H9 (cell line): ENCODE measurements around the gene MOB3A. TPM values are rescaled to one million over a fixed set of nuclear protein-coding genes. Genes with fewer than 3 reads are reported as not detected.

Experiments
- DNase-seq: peaks from one replicate; pipeline ENCODE4 v3.0.0-alpha.2; 2017
- H2AFZ ChIP-seq: one replicate; pipeline ENCODE4 v1.6.1; 2013; ENCODE audit warnings: mild to moderate bottlenecking, low read length, control low read depth, moderate library complexity
- H2AK5ac ChIP-seq: 2 replicates; pipeline ENCODE4 v1.6.1; 2013; ENCODE audit warnings: low read length, control low read depth, mixed read lengths; ENCODE audit not compliant: insufficient read length
- H2BK120ac ChIP-seq: one replicate; pipeline ENCODE4 v1.6.1; 2013; ENCODE audit warnings: low read depth, mild to moderate bottlenecking, low read length, control low read depth, inconsistent platforms; ENCODE audit not compliant: poor library complexity, severe bottlenecking
- H2BK12ac ChIP-seq: 2 replicates; pipeline ENCODE4 v1.6.1; 2013; ENCODE audit warnings: low read length, control low read depth, mixed read lengths, low read depth; ENCODE audit not compliant: insufficient read length
- H2BK15ac ChIP-seq: 2 replicates; pipeline ENCODE4 v1.6.1; 2013; ENCODE audit warnings: low read depth, low read length, control low read depth
- H2BK20ac ChIP-seq: one replicate; pipeline ENCODE4 v1.6.1; 2013; ENCODE audit warnings: low read depth, mild to moderate bottlenecking, low read length, control low read depth, inconsistent platforms; ENCODE audit not compliant: poor library complexity, severe bottlenecking
- H2BK5ac ChIP-seq: 2 replicates; pipeline ENCODE4 v1.6.1; 2013; ENCODE audit warnings: low read length, control low read depth, mixed read lengths; ENCODE audit not compliant: insufficient read length
- H3K14ac ChIP-seq: 2 replicates; pipeline ENCODE4 v1.6.1; 2013; ENCODE audit warnings: low read length, control low read depth; ENCODE audit not compliant: insufficient read depth
- H3K18ac ChIP-seq: 2 replicates; pipeline ENCODE4 v1.6.1; 2013; ENCODE audit warnings: low read depth, mild to moderate bottlenecking, mixed read lengths, low read length, control low read depth; ENCODE audit not compliant: insufficient read length
- H3K23ac ChIP-seq: 2 replicates; pipeline ENCODE4 v1.6.1; 2013; ENCODE audit warnings: low read length, control low read depth, mixed read lengths, low read depth; ENCODE audit not compliant: insufficient read length
- H3K23me2 ChIP-seq: 2 replicates; pipeline ENCODE4 v1.6.1; 2013; ENCODE audit warnings: low read depth, mild to moderate bottlenecking, mixed read lengths, low read length, control low read depth; ENCODE audit not compliant: insufficient read length, poor library complexity, severe bottlenecking
- H3K27ac ChIP-seq: 2 replicates; pipeline ENCODE4 v1.5.1; 2013; ENCODE audit warnings: low read length, control low read depth, mixed read lengths, low read depth; ENCODE audit not compliant: insufficient read length
- H3K27me3 ChIP-seq: 2 replicates; pipeline ENCODE4 v1.6.1; 2013; ENCODE audit warnings: low read length, control low read depth, inconsistent platforms; ENCODE audit not compliant: insufficient read depth
- H3K4ac ChIP-seq: 2 replicates; pipeline ENCODE4 v1.6.1; 2013; ENCODE audit warnings: low read depth, mild to moderate bottlenecking, control low read depth, inconsistent platforms, low read length, moderate library complexity
- H3K4me1 ChIP-seq: 2 replicates; pipeline ENCODE4 v1.6.1; 2013; ENCODE audit warnings: low read length, control low read depth, inconsistent platforms; ENCODE audit not compliant: insufficient read depth
- H3K4me2 ChIP-seq: 2 replicates; pipeline ENCODE4 v1.6.1; 2013; ENCODE audit warnings: low read length, control low read depth, mixed read lengths; ENCODE audit not compliant: insufficient read length, insufficient read depth
- H3K56ac ChIP-seq: 2 replicates; pipeline ENCODE4 v1.6.1; 2013; ENCODE audit warnings: low read depth, mild to moderate bottlenecking, mixed read lengths, low read length, control low read depth; ENCODE audit not compliant: insufficient read length
- H3K79me1 ChIP-seq: 2 replicates; pipeline ENCODE4 v1.6.1; 2013; ENCODE audit warnings: low read depth, mild to moderate bottlenecking, moderate library complexity, low read length, control low read depth, inconsistent platforms; ENCODE audit not compliant: insufficient read depth, poor library complexity, severe bottlenecking
- H3K79me2 ChIP-seq: 2 replicates; pipeline ENCODE4 v1.6.1; 2013; ENCODE audit warnings: low read length, control low read depth, inconsistent platforms; ENCODE audit not compliant: insufficient read depth
- H3K9ac ChIP-seq: 2 replicates; pipeline ENCODE4 v1.6.1; 2013; ENCODE audit warnings: low read length, control low read depth, mixed read lengths; ENCODE audit not compliant: insufficient read length; ENCODE audit errors: extremely low read depth
- H3K9me3 ChIP-seq: one replicate; pipeline ENCODE4 v1.6.1; 2013; ENCODE audit warnings: low read depth, low read length, inconsistent platforms; ENCODE audit not compliant: control insufficient read depth
- H3T11ph ChIP-seq: one replicate; pipeline ENCODE4 v1.6.1; 2013; ENCODE audit warnings: mild to moderate bottlenecking, low read length, control low read depth, inconsistent platforms
- H4K20me1 ChIP-seq: one replicate; pipeline ENCODE4 v1.6.1; 2013; ENCODE audit not compliant: control insufficient read depth, insufficient read length, insufficient read depth
- H4K5ac ChIP-seq: 2 replicates; pipeline ENCODE4 v1.6.1; 2013; ENCODE audit warnings: low read depth, mild to moderate bottlenecking, mixed read lengths, low read length, control low read depth; ENCODE audit not compliant: insufficient read length
- H4K8ac ChIP-seq: replicated peaks from 2 replicates; pipeline ENCODE4 v1.6.1; 2013; ENCODE audit warnings: low read length, control low read depth, mixed read lengths, low read depth; ENCODE audit not compliant: insufficient read length
- H4K91ac ChIP-seq: 2 replicates; pipeline ENCODE4 v1.6.1; 2013; ENCODE audit warnings: low read depth, mild to moderate bottlenecking, moderate library complexity, mixed read lengths, low read length, control low read depth; ENCODE audit not compliant: insufficient read length
- H3K27ac Mint-ChIP-seq, 3 experiments: 2 replicates in 2 of 3; 3 replicates in 1 of 3; pipeline ENCODE4 v1.8.0; 2020 to 2021; ENCODE audit warnings: mixed read lengths in 3 of 3, mild to moderate bottlenecking in 1 of 3, moderate library complexity in 1 of 3
- H3K27me3 Mint-ChIP-seq: 2 replicates; pipeline ENCODE4 v1.8.0; 2021; ENCODE audit warnings: low read depth, mild to moderate bottlenecking, moderate library complexity, mixed read lengths
- H3K36me3 Mint-ChIP-seq, 3 experiments: 2 replicates in 2 of 3; 3 replicates in 1 of 3; pipeline ENCODE4 v1.8.0; 2020 to 2021; ENCODE audit warnings: low read depth in 3 of 3, mixed read lengths in 3 of 3; ENCODE audit not compliant: insufficient read depth in 1 of 3
- H3K4me1 Mint-ChIP-seq, 2 experiments: 2 replicates each; pipeline ENCODE4 v1.8.0; 2020; ENCODE audit warnings: mixed read lengths in 2 of 2
- H3K4me3 Mint-ChIP-seq, 2 experiments: 2 replicates in 1 of 2; 3 replicates in 1 of 2; pipeline ENCODE4 v1.8.0; 2020 to 2021; ENCODE audit warnings: mild to moderate bottlenecking in 2 of 2, mixed read lengths in 2 of 2, moderate library complexity in 1 of 2
- H3K9me3 Mint-ChIP-seq, 2 experiments: 2 replicates in 1 of 2; 3 replicates in 1 of 2; pipeline ENCODE4 v1.8.0; 2020; ENCODE audit warnings: mild to moderate bottlenecking in 2 of 2, mixed read lengths in 2 of 2, moderate library complexity in 1 of 2
- WGBS: extraction: QIAGEN DNeasy Blood & Tissue Kit; methylation state at CpG from one replicate; pipeline ENCODE4 v1.1.7; 2013; ENCODE audit warnings: missing lambda C conversion rate, low lambda C conversion rate, mixed read lengths; ENCODE audit not compliant: insufficient read length; ENCODE audit errors: extremely low coverage; 5-methylcytosine and 5-hydroxymethylcytosine counted together
- total RNA-seq: library from RNA; stranded (reverse); gene quantifications from 2 replicates; pipeline ENCODE4 v1.2.1, GENCODE V29; 2021
- TF ChIP-seq, protein P1 (sequence below): fragments of 200-600 bp; sonication (generic); conservative IDR thresholded peaks from 3 replicates; pipeline ENCODE4 v1.8.0; 2021; ENCODE audit warnings: antibody characterized with exemption, mild to moderate bottlenecking

Gene MOB3A
- total RNA-seq, 1 experiment from 2014 or later: 11.5 TPM

DNA sequence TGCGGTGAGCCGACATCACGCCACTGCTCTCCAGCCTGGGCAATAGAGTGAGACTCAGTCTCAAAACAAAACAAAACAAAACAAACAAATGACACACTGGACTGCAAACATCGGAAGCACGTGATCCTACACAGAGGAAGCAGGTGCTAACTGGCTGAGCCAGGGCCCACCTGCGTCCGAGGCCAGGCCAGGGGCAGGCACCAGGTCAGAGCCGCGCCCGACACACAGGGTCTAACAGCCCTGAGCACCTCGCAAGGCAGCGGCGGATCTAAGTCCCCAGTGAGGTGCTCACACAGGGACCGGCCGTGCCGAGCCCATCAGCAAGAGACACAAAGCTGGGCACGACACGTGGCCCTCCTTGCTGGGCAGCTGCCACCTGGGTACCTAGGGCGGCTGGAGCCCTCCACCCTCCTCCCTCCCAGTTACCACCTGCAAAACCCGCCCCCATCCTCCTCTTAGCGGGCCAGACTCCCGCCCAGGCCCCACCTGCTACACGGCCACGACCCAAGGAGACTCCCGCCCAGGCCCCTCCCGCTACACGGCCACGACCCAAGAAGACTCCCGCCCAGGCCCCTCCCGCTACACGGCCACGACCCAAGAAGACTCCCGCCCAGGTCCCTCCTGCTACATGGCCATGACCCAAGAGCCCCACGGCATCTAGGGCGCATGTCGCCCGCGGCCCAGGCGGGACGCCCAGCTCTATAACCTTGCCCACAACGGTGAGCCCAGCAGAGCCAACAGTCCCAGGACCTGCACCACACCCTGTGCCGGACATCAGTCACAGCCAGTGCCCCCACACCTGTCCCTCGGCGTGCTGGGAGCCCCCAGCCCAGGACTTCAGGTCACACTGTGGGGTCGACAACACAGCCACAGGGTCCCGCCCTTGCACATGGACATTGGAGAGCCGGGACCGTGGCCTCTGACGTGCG, 39.6 kb upstream of the MOB3A start:
- no peak overlapping the region for H3K56ac ChIP-seq
- no peak overlapping the region for H3T11ph ChIP-seq
- H3K4ac ChIP-seq: no peak overlapping the region
- H3K79me2 ChIP-seq: peaks cover 8% of the 10 kb centered on the region; the same call in 1 of the 2 replicates
- Mint-ChIP-seq H3K4me1 (0 out of 4 replicates have a peak, but pooled peaks cover 0 to 2% of the 10 kb centered on the region in 2 experiments), H3K27ac (peak overlapping the region in 2 of 3 experiments; percentile 6 to 81; a peak in 4 of 7 replicates), H3K36me3 (peaks cover 28 to 72% (median 56%) of the 10 kb centered on the region in 3 experiments), H3K27me3 (no peaks in the 10 kb centered on the region), H3K4me3 (no peak overlapping the region), H3K9me3 (no peaks in the 10 kb centered on the region)
- H3K14ac ChIP-seq: no peak overlapping the region
- no peak overlapping the region for H2AK5ac ChIP-seq
- H2BK15ac ChIP-seq: no peak overlapping the region
- WGBS: no CpG with 5 or more reads among the region's 50 CpGs
- no peak overlapping the region for H2BK120ac ChIP-seq
- DNase-seq: no peak
- no peak overlapping the region for H4K91ac ChIP-seq
- no peaks in the 10 kb centered on the region for H3K23me2 ChIP-seq
- no peak overlapping the region for H3K23ac ChIP-seq
- no peaks in the 10 kb centered on the region for H3K9me3 ChIP-seq
- H3K9ac ChIP-seq: no peak overlapping the region
- no peak overlapping the region for H3K27ac ChIP-seq
- H3K27me3 ChIP-seq: no peaks in the 10 kb centered on the region
- no peaks in the 10 kb centered on the region for H3K4me1 ChIP-seq
- no peaks in the 10 kb centered on the region for H4K20me1 ChIP-seq
- no peak overlapping the region for H4K5ac ChIP-seq
- H2BK12ac ChIP-seq: no peak overlapping the region
- H3K79me1 ChIP-seq: peaks cover 5% of the 10 kb centered on the region
- no peak overlapping the region for H2BK5ac ChIP-seq
- H3K4me2 ChIP-seq: no peak overlapping the region
- H2AFZ ChIP-seq: no peak overlapping the region
- H3K18ac ChIP-seq: no peak overlapping the region
- no peak overlapping the region for H2BK20ac ChIP-seq
- no peak overlapping the region for H4K8ac ChIP-seq
- TF ChIP-seq, protein P1, sequence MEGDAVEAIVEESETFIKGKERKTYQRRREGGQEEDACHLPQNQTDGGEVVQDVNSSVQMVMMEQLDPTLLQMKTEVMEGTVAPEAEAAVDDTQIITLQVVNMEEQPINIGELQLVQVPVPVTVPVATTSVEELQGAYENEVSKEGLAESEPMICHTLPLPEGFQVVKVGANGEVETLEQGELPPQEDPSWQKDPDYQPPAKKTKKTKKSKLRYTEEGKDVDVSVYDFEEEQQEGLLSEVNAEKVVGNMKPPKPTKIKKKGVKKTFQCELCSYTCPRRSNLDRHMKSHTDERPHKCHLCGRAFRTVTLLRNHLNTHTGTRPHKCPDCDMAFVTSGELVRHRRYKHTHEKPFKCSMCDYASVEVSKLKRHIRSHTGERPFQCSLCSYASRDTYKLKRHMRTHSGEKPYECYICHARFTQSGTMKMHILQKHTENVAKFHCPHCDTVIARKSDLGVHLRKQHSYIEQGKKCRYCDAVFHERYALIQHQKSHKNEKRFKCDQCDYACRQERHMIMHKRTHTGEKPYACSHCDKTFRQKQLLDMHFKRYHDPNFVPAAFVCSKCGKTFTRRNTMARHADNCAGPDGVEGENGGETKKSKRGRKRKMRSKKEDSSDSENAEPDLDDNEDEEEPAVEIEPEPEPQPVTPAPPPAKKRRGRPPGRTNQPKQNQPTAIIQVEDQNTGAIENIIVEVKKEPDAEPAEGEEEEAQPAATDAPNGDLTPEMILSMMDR: no peak
